B cell (primary cell): ENCODE results near the gene NEK5. TPM values are rescaled to one million over a fixed set of nuclear protein-coding genes. Genes with fewer than 3 reads are reported as not detected.

Experiments used
- ATAC-seq: fragments of 200-7000 bp; cut with Tn5 transposase; one replicate; pipeline ENCODE4 v1.10.0; 2021; ENCODE audit warnings: low read depth, mild to moderate bottlenecking, moderate number of reproducible peaks, moderate library complexity
- CTCF ChIA-PET: fragments of 350-600 bp; sonication (Branson Sonifier 250); formaldehyde crosslinking; loops from one replicate; lab custom pipeline; 2021; ENCODE audit warnings: antibody characterized with exemption, inconsistent platforms; lab: Charles Lee
- POLR2A ChIA-PET: fragments of 350-600 bp; sonication (Branson Sonifier 250); formaldehyde crosslinking; loops from one replicate; lab custom pipeline; 2021; ENCODE audit warnings: antibody characterized with exemption; lab: Charles Lee
- DNase-seq: peaks from one replicate; pipeline ENCODE4 v3.0.0; 2013
- H2AFZ ChIP-seq: 2 replicates; pipeline ENCODE4 v1.6.1; 2012; ENCODE audit warnings: mild to moderate bottlenecking, low read depth, low read length; ENCODE audit not compliant: insufficient read depth, poor library complexity, severe bottlenecking
- H3K27ac ChIP-seq, 2 donors: 1 replicate in 1 of 2; 2 replicates in 1 of 2; pipeline ENCODE4 v1.5.1; 2012 to 2013; ENCODE audit warnings: low read length in 2 of 2, mild to moderate bottlenecking in 2 of 2, moderate library complexity in 1 of 2
- H3K27me3 ChIP-seq, 4 experiments: fragments of 200-600 bp in 1 of 4; sonication (generic) in 1 of 4; replicated peaks in 1 of 4; 1 replicate in 2 of 4; 2 replicates in 2 of 4; pipeline versions ENCODE4 v1.6.1 to v1.7.0; 2013 to 2016; ENCODE audit warnings: low read length in 3 of 4, mild to moderate bottlenecking in 2 of 4, mixed read lengths in 1 of 4, moderate library complexity in 1 of 4; ENCODE audit not compliant: insufficient read depth in 4 of 4, control insufficient read depth in 3 of 4; ENCODE audit errors: control extremely low read depth in 1 of 4
- H3K36me3 ChIP-seq, 2 experiments: replicated peaks in 1 of 2; 1 replicate in 1 of 2; 2 replicates in 1 of 2; pipeline versions ENCODE4 v1.6.1 to v1.7.1; 2013; ENCODE audit warnings: low read length in 1 of 2; ENCODE audit not compliant: insufficient read depth in 2 of 2, control insufficient read depth in 1 of 2; ENCODE audit errors: control extremely low read depth in 1 of 2, extremely low read depth in 1 of 2
- H3K4me1 ChIP-seq, 2 donors: fragments of 200-600 bp in 1 of 2; sonication (generic) in 1 of 2; 1 replicate in 1 of 2; 2 replicates in 1 of 2; pipeline versions ENCODE4 v1.5.1 to v1.6.1; 2013 to 2017; ENCODE audit warnings: low read length in 2 of 2; ENCODE audit not compliant: control insufficient read depth in 2 of 2, insufficient read depth in 2 of 2
- H3K4me2 ChIP-seq: replicated peaks from 2 replicates; pipeline ENCODE3; 2012; ENCODE audit warnings: mild to moderate bottlenecking, low read depth, low read length; ENCODE audit not compliant: poor library complexity, severe bottlenecking
- H3K4me3 ChIP-seq, 5 experiments: fragments of 200-600 bp in 1 of 5; sonication (generic) in 1 of 5; 1 replicate in 3 of 5; 2 replicates in 2 of 5; pipeline versions ENCODE4 v1.5.1 to v1.7.0; 2011 to 2016; ENCODE audit warnings: low read length in 4 of 5, mild to moderate bottlenecking in 4 of 5, low read depth in 2 of 5, control low read depth in 1 of 5, moderate library complexity in 1 of 5; ENCODE audit not compliant: insufficient read depth in 1 of 5; ENCODE audit errors: control extremely low read depth in 1 of 5, extremely low read depth in 1 of 5
- H3K79me2 ChIP-seq: fragments of 200-600 bp; sonication (generic); one replicate; pipeline ENCODE4 v1.6.0; 2016; ENCODE audit warnings: low read length; ENCODE audit not compliant: control insufficient read depth, insufficient read depth
- H3K9ac ChIP-seq: fragments of 200-600 bp; sonication (generic); 2 replicates; pipeline ENCODE4 v1.6.1; 2017; ENCODE audit warnings: mild to moderate bottlenecking, low read length, moderate library complexity
- H3K9me3 ChIP-seq, 3 donors: one replicate each; pipeline versions ENCODE4 v1.6.1 to v1.7.1; 2013; ENCODE audit warnings: low read length in 2 of 3; ENCODE audit not compliant: control insufficient read depth in 2 of 3, insufficient read depth in 1 of 3; ENCODE audit errors: control extremely low read depth in 1 of 3
- H4K20me1 ChIP-seq: 2 replicates; pipeline ENCODE4 v1.6.0; 2012; ENCODE audit warnings: mild to moderate bottlenecking, low read length; ENCODE audit not compliant: insufficient read depth, control insufficient read depth, poor library complexity, severe bottlenecking
- H3K27ac Mint-ChIP-seq: one replicate; pipeline ENCODE4 v1.8.0; 2021; ENCODE audit warnings: mixed read lengths
- H3K27me3 Mint-ChIP-seq: one replicate; pipeline ENCODE4 v1.8.0; 2021; ENCODE audit warnings: mixed read lengths
- H3K4me1 Mint-ChIP-seq: one replicate; pipeline ENCODE4 v1.8.0; 2021; ENCODE audit warnings: mixed read lengths
- H3K4me3 Mint-ChIP-seq: one replicate; pipeline ENCODE4 v1.8.0; 2021; ENCODE audit warnings: mixed read lengths
- H3K9me3 Mint-ChIP-seq: one replicate; pipeline ENCODE4 v1.8.0; 2022; ENCODE audit warnings: mixed read lengths; ENCODE audit not compliant: insufficient read depth
- EZH2 ChIP-seq: IDR thresholded peaks from 2 replicates; pipeline ENCODE4 v1.6.1; 2012; ENCODE audit warnings: borderline replicate concordance, low read depth, mild to moderate bottlenecking, moderate library complexity, low read length; ENCODE audit not compliant: insufficient read depth, poor library complexity, severe bottlenecking
- WGBS: methylation state at CpG from one replicate; pipeline ENCODE4 v1.1.5; 2013; ENCODE audit warnings: missing lambda C conversion rate; ENCODE audit not compliant: insufficient coverage; 5-methylcytosine and 5-hydroxymethylcytosine counted together
- intact Hi-C: fragments of 100-400 bp; cut with micrococcal nuclease; formaldehyde crosslinking; loops from one replicate; pipeline ENCODE4 v1.10.0; 2022
- polyA plus RNA-seq: library from polyadenylated mRNA; depleted of rRNA; stranded (reverse); fragments of >200 nt; gene quantifications from 2 replicates; pipeline ENCODE4 v1.2.3, GENCODE V29; 2012
- total RNA-seq, 2 donors: library from RNA; stranded (reverse); fragments of 120-200 nt in 1 of 2; gene quantifications; 1 replicate in 1 of 2; 2 replicates in 1 of 2; pipeline versions ENCODE4 v1.2.3 to v1.2.4, GENCODE V29; 2013 to 2022
- TF ChIP-seq, protein P1 (sequence below): fragments of 200-600 bp; IDR thresholded peaks from one replicate; pipeline ENCODE4 v1.8.0; 2022; ENCODE audit warnings: antibody characterized with exemption, mild to moderate bottlenecking

NEK5 gene
- total and polyA plus RNA-seq, 2 donors (not counting 1 experiment from before 2014, with no cell fraction given): not detected

DNA sequence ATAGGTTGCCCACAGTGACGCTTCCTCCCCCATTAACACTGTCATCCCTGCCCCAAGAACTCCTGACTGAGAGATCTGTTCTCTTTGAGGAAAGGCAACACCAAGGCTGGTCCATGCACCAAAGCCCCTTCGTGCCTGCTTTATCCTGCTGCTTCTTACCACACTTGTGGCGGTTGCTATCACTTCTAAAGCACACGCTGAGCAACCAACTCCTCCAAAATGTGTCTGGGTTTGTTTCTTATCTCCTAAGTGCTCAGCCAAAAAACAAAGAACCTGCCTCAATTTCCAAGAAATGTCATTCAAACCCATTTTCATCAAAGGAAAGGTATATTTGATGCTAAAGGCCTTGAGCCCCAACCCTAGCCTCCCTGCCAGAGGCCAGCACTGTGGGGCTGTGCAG lies 132.2 kb downstream of the NEK5 start:
- Histone ChIP-seq H4K20me1 (no peaks in the 10 kb centered on the region), H3K4me2 (no peak overlapping the region), H3K4me1 (no peaks in the 10 kb centered on the region), H3K9me3 (no peaks in the 10 kb centered on the region), H3K36me3 (no peaks in the 10 kb centered on the region), H3K79me2 (no peaks in the 10 kb centered on the region), H3K27me3 (peaks cover 0 to 24% (median 2%) of the 10 kb centered on the region in 4 experiments), H2AFZ (no peak overlapping the region), H3K4me3 (no peak overlapping the region), H3K27ac (no peak overlapping the region), H3K9ac (no peak overlapping the region)
- ATAC-seq: no peak
- Mint-ChIP-seq H3K27ac (no peak overlapping the region), H3K4me3 (no peak overlapping the region), H3K27me3 (peaks cover 39% of the 10 kb centered on the region), H3K4me1 (no peaks in the 10 kb centered on the region), H3K9me3 (no peaks in the 10 kb centered on the region)
- ChIA-PET POLR2A (no interaction called here), CTCF (no interaction called here)
- TF ChIP-seq EZH2: no peak
- TF ChIP-seq, protein P1, sequence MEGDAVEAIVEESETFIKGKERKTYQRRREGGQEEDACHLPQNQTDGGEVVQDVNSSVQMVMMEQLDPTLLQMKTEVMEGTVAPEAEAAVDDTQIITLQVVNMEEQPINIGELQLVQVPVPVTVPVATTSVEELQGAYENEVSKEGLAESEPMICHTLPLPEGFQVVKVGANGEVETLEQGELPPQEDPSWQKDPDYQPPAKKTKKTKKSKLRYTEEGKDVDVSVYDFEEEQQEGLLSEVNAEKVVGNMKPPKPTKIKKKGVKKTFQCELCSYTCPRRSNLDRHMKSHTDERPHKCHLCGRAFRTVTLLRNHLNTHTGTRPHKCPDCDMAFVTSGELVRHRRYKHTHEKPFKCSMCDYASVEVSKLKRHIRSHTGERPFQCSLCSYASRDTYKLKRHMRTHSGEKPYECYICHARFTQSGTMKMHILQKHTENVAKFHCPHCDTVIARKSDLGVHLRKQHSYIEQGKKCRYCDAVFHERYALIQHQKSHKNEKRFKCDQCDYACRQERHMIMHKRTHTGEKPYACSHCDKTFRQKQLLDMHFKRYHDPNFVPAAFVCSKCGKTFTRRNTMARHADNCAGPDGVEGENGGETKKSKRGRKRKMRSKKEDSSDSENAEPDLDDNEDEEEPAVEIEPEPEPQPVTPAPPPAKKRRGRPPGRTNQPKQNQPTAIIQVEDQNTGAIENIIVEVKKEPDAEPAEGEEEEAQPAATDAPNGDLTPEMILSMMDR: no peak
- 60% methylated on average over 1 of the region's 4 CpGs for WGBS
- no peak for DNase-seq
- intact Hi-C loops: no loop called here

DNA sequence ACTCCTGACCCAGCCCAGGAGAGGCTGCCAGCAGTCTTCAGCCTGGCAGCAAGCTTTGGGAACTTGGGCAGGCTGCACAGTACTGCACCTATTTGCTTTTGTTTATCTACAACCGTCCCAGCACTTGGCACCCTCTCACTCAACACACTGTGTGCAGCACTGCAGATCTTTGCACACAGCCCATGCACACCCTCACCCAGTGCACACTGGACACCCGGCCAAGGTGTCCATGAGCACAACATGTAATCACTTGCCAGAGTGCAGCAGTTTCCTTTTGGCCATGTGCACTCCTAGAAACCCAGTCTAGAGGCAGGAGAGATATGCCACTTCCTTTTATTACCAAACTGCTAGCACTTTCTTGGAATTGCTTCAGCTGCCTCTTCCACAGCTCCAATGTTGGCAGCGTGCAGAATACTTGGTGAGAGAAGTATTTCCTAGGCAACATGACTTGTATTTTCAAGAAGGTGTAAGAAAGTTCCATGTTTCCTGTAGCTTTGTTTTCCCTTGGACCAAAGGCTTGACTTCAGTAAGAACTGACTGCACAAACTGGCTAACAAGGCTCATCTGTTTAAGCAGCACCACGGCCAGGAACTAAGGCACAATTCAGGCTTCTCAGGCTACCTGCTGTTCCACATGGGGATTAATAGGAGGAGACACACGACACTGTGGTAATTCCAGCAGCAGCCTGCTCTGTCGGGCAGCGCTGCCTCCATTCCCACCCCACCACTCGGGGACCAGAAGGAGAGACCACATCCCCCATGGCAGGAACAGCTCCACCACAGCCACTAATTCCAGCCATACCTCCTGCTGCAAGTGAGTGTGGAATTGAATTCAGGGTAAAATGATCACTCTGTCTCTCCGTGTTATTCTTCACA lies 133.0 kb downstream of the NEK5 start:
- POLR2A ChIA-PET: no interaction called here
- DNase-seq: no peak
- Histone ChIP-seq H3K27ac (no peak overlapping the region), H2AFZ (no peak overlapping the region), H3K79me2 (no peaks in the 10 kb centered on the region), H4K20me1 (no peaks in the 10 kb centered on the region), H3K4me2 (no peak overlapping the region), H3K36me3 (no peaks in the 10 kb centered on the region), H3K4me1 (no peaks in the 10 kb centered on the region), H3K27me3 (peaks cover 0 to 24% (median 2%) of the 10 kb centered on the region in 4 experiments), H3K9me3 (no peaks in the 10 kb centered on the region), H3K4me3 (no peak overlapping the region), H3K9ac (no peak overlapping the region)
- H3K27me3 Mint-ChIP-seq: peaks cover 34% of the 10 kb centered on the region
- H3K27ac Mint-ChIP-seq: no peak overlapping the region
- H3K4me3 Mint-ChIP-seq: no peak overlapping the region
- no peaks in the 10 kb centered on the region for H3K9me3 Mint-ChIP-seq
- TF ChIP-seq, protein P1: no peak
- no peak for TF ChIP-seq EZH2
- WGBS: 49% methylated on average over 4 of the region's 9 CpGs
- no peaks in the 10 kb centered on the region for H3K4me1 Mint-ChIP-seq
- CTCF ChIA-PET: no interaction called here
- intact Hi-C loops: no loop called here
- ATAC-seq: no peak
